ES-I3 (cell line): ENCODE data around the gene MCC.

Experiments used
- H3K36me3 ChIP-seq: 2 replicates; pipeline ENCODE4 v1.6.1; 2013; ENCODE audit warnings: mild to moderate bottlenecking, low read length, control low read depth, moderate library complexity; ENCODE audit not compliant: insufficient read depth
- H3K4me1 ChIP-seq: 2 replicates; pipeline ENCODE4 v1.6.1; 2013; ENCODE audit warnings: mild to moderate bottlenecking, control low read depth, low read length; ENCODE audit not compliant: insufficient read depth
- H3K9ac ChIP-seq: 2 replicates; pipeline ENCODE4 v1.6.1; 2013; ENCODE audit warnings: low read depth, mild to moderate bottlenecking, low read length, moderate library complexity
- H3K9me3 ChIP-seq: 2 replicates; pipeline ENCODE4 v1.6.1; 2013; ENCODE audit warnings: mild to moderate bottlenecking, low read length, moderate library complexity; ENCODE audit not compliant: control insufficient read depth, insufficient read depth

The MCC gene

GRCh38 chr5:113169720-113170119 lies 318.5 kb downstream of the MCC start:
- Histone ChIP-seq H3K36me3 (no peaks in the 10 kb centered on the region), H3K9me3 (no peaks in the 10 kb centered on the region), H3K9ac (no peak overlapping the region), H3K4me1 (peaks cover 6% of the 10 kb centered on the region)

GRCh38 chr5:113167985-113168384 lies 320.3 kb downstream of the MCC start:
- no peaks in the 10 kb centered on the region for H3K36me3 ChIP-seq
- H3K9me3 ChIP-seq = no peaks in the 10 kb centered on the region
- no peak overlapping the region for H3K9ac ChIP-seq
- peaks cover 12% of the 10 kb centered on the region for H3K4me1 ChIP-seq

DNA sequence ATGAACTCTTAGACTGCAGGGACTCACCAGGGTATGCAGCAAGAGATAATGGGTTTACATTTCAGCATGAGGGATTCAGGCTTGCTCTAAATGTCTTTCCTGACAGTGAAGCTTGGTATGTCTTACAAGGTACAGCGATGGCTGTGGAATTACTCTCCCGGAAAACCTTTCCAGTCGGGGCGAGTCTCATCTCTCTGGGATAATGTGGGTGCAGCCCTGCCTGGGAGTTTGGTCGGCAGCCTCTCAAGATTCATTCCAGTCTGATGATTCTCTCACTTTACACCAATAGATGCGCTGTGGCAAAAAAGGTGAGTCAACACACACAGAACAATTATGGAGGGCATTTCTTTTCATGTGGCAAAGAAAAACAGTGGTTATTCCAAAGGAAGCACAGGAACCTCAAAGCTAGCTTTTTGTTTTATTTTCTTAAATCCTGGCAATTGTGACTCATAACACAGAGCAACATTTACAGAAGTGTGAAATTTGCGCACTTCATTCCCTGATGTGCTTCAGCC lies 321.3 kb downstream of the MCC start:
- Histone ChIP-seq H3K4me1 (peaks cover 16% of the 10 kb centered on the region), H3K9ac (no peak overlapping the region)

DNA sequence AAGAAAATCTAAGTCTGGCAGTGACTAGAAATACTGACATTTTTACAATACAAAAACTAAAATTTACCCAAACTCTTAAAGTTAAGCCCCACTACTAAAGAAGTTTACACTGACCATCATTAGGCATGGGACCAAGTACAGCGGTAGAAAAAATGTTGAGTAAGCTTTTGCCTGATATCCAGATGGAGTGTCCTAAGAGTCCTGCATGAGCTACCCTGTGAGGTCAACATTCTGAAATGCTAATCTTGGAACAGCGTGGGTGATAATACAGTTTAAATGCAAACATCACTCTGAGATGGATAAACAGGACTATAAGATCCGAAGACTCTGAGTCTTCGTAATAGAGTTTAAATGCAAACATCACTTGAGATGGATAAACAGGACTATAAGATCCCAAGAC lies 322.0 kb downstream of the MCC start:
- H3K9ac ChIP-seq = no peak overlapping the region
- no peaks in the 10 kb centered on the region for H3K9me3 ChIP-seq
- H3K4me1 ChIP-seq = peaks cover 16% of the 10 kb centered on the region
- H3K36me3 ChIP-seq = no peaks in the 10 kb centered on the region

More for the DNA sequence above, 321.3 kb downstream of the MCC start:
- H3K36me3 ChIP-seq = no peaks in the 10 kb centered on the region
- no peaks in the 10 kb centered on the region for H3K9me3 ChIP-seq

DNA sequence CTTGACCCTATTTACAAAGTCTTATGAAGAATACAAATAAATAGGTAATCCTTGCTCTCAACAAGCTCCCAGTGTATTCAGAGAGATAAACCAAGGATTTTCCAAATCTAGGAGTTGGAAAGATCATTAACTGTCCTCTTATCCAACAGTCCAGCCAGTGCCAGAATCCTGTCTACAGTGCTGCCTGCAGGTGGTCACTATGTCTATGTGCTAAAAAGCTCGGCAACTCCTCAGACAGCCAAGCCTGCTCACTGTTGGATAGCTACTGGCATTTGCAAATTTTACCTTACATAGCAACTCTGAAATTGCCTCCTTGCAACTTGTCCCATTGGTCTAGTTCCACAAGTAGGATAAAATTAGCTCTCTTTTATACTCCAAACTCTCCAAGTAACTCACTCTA lies 324.2 kb downstream of the MCC start:
- no peaks in the 10 kb centered on the region for H3K9me3 ChIP-seq
- no peak overlapping the region for H3K9ac ChIP-seq
- H3K36me3 ChIP-seq = no peaks in the 10 kb centered on the region
- H3K4me1 ChIP-seq = peaks cover 29% of the 10 kb centered on the region

GRCh38 chr5:113163328-113163727 lies 324.9 kb downstream of the MCC start:
- peaks cover 29% of the 10 kb centered on the region for H3K4me1 ChIP-seq
- no peaks in the 10 kb centered on the region for H3K36me3 ChIP-seq

GRCh38 chr5:113162770-113163169 lies 325.5 kb downstream of the MCC start:
- Histone ChIP-seq H3K9me3 (no peaks in the 10 kb centered on the region), H3K4me1 (peaks cover 29% of the 10 kb centered on the region), H3K9ac (no peak overlapping the region), H3K36me3 (no peaks in the 10 kb centered on the region)

More at GRCh38 chr5:113163328-113163727, 324.9 kb downstream of the MCC start:
- Histone ChIP-seq H3K9me3 (no peaks in the 10 kb centered on the region), H3K9ac (no peak overlapping the region)

GRCh38 chr5:113162208-113162607 lies 326.0 kb downstream of the MCC start:
- Histone ChIP-seq H3K9me3 (no peaks in the 10 kb centered on the region), H3K36me3 (no peaks in the 10 kb centered on the region), H3K4me1 (peaks cover 29% of the 10 kb centered on the region), H3K9ac (no peak overlapping the region)

DNA sequence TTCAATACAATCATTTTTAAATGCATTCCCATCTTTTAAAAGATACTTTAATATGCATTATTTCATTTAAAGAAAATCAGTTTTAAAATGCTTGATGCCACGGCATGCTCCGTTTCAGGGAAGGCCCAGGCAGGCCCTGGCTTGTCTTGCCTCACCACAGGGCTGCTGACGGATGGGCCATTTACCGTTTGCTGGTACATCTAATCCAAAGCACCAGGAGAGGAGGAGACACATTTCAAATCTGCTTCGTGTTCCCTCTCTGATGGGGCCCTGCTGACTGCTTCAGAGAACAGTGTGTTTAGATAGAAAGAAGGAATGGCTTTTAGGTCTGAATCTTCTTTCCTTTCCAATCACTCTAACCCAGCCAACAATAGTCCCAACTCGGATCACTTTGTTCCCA lies 326.4 kb downstream of the MCC start:
- H3K9ac ChIP-seq = no peak overlapping the region
- no peaks in the 10 kb centered on the region for H3K9me3 ChIP-seq
- peaks cover 25% of the 10 kb centered on the region for H3K4me1 ChIP-seq
- no peaks in the 10 kb centered on the region for H3K36me3 ChIP-seq

- H3K9ac ChIP-seq = no peak overlapping the region
- H3K36me3 ChIP-seq = no peaks in the 10 kb centered on the region
- peaks cover 15% of the 10 kb centered on the region; the same call in 1 of the 2 replicates for H3K4me1 ChIP-seq
- H3K9me3 ChIP-seq = no peaks in the 10 kb centered on the region
Measured at GRCh38 chr5:113157886-113158285, 330.4 kb downstream of the MCC start.

DNA sequence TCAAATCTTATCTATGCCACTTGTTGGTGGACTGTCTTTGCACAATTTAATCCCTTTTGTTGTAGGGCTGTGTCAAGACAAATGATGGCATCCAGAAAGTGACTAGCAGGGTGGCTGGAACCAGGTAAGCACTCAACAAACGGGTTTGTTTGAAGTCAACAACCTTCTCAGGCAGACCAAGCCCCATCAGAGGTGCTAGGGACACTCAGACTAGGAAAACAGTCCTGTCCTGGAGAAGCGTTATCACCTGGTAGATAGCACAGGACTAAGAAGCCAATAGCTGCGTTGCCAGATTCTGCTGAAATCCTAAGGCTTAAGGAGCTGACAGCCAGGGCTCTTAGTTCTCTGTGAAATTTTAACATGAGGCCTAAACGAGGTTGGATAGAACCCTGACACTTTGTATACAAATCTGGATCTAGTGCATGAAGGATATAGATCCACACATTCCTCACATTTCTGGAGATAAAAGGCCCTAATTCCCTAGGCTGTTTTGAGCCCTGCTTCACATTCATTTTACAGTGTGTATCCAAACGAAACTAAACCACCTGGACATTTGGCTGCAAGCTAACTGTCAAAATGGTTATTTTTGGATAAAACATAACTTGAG lies 331.9 kb downstream of the MCC start:
- no peak overlapping the region for H3K9ac ChIP-seq
- no peaks in the 10 kb centered on the region for H3K9me3 ChIP-seq
- H3K4me1 ChIP-seq = peaks cover 12% of the 10 kb centered on the region; the same call in 1 of the 2 replicates
- H3K36me3 ChIP-seq = no peaks in the 10 kb centered on the region

- no peaks in the 10 kb centered on the region for H3K36me3 ChIP-seq
- no peaks in the 10 kb centered on the region; the same call in none of the 2 replicates for H3K4me1 ChIP-seq
- H3K9ac ChIP-seq = no peak overlapping the region
- H3K9me3 ChIP-seq = no peaks in the 10 kb centered on the region
Measured at GRCh38 chr5:113153512-113154097, 334.6 kb downstream of the MCC start.

DNA sequence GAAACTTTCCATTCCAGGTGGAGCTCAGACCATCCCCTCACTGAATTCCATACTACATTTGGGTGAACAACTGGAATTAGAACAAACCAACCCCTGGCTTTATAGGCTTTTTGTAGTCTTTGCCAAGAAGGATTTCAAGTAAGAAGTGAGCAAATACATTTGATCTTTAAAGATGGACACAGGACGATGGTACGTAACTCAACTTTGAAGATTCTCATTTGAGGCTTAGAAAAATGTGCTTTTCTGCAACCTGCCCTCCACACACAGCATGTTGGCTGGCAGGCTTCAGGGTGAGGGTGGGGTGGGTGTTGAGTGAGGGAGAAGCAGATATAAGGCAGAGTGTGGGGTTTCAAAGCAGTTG lies 335.9 kb downstream of the MCC start:
- H3K9ac ChIP-seq = no peak overlapping the region
- peaks cover 8% of the 10 kb centered on the region for H3K4me1 ChIP-seq
- H3K36me3 ChIP-seq = no peaks in the 10 kb centered on the region
- H3K9me3 ChIP-seq = no peaks in the 10 kb centered on the region

- peaks cover 12% of the 10 kb centered on the region for H3K4me1 ChIP-seq
- H3K9ac ChIP-seq = no peak overlapping the region
- no peaks in the 10 kb centered on the region for H3K9me3 ChIP-seq
- H3K36me3 ChIP-seq = no peaks in the 10 kb centered on the region
Measured at GRCh38 chr5:113151641-113152379, 336.4 kb downstream of the MCC start.

DNA sequence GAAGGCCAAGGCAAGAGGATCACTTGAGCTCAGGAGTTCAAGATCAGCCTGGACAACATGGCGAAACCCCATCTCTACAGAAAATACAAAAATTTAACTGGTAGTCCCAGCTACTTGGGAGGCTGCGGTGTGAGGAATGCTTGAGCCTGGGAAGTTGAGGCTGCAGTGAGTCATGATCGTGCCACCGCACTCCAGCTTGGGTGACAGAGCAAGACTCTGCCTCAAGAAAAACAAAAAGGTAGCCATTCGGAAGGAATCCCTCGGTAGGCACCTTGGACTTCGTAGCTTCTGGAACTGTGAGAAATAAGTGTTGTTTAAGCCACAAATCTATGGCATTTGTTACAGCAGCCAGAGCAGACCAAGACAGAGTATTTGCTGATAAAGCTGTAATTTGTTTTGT lies 337.4 kb downstream of the MCC start:
- no peaks in the 10 kb centered on the region for H3K36me3 ChIP-seq
- peaks cover 12% of the 10 kb centered on the region for H3K4me1 ChIP-seq
- H3K9ac ChIP-seq = no peak overlapping the region
- H3K9me3 ChIP-seq = no peaks in the 10 kb centered on the region
